NOMO-1 (cell line): ENCODE data around the gene DENND1A.
"Not testable (repeated sequence)": the region's sequence is repeated elsewhere in the genome, so short reads cannot be mapped to it uniquely, and the experiment has no call there.

Experiments
- DNase-seq, 2 experiments: peaks; one replicate each; lab custom pipeline; 2025; ENCODE audit not compliant: unreplicated experiment in 2 of 2; lab: John Stamatoyannopoulos, UW

The DENND1A gene

DNA sequence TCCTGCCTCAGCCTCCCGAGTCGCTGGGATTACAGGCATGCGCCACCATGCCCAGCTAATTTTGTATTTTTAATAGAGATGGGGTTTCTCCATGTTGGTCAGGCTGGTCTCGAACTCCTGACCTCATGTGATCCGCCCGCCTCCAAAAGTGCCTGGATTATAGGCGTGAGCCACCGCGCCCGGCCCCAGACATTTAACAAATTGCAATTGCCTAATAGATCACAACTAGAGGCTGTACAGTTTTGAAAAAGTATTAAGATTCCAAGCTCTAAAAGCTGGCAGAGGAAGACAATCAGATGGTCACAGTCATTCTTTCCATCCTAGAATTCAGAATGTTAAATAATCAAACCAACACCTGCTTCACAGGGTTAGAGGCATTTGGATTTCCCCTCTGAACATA lies 293.1 kb downstream of the DENND1A start:
- DNase-seq: not testable (repeated sequence)

DNA sequence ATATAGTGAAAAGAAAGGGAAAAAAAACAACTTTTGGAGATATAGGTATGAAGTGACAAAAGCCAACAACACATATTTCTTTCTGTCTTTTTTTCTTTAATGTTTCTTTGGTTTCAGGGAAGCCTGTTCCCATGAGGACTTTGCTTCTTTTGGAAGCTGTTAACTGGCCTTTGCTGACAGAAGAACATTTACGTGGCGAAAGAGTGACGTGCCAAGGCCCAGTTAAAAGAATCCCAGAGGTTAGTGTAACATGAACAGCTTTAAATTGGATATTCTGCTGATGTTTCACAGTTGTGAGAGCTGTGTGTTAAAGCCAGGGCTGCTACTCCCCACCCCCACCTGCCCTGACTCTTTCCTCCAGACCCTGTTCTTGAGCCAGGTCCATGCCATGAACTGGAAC lies 298.1 kb downstream of the DENND1A start:
- no peak for DNase-seq

DNA sequence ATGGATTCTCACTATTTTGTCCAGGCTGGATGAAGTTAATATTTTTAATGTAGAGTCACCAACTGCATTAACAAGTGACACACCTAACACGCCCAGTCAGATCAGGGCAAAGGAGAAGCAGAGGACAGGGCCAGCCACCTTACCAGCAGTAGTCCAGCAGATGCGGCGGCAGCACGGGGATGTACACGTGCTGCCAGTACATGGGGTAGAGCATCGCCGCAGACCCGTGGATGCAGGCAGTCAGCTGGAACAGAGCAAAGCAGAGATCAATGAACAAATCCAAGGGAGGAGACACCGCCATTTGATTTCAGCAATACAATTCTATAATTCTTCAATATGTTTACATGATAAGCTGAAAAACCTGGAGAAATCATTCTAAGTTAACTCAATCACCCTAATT lies 299.7 kb downstream of the DENND1A start:
- no peak for DNase-seq

DNA sequence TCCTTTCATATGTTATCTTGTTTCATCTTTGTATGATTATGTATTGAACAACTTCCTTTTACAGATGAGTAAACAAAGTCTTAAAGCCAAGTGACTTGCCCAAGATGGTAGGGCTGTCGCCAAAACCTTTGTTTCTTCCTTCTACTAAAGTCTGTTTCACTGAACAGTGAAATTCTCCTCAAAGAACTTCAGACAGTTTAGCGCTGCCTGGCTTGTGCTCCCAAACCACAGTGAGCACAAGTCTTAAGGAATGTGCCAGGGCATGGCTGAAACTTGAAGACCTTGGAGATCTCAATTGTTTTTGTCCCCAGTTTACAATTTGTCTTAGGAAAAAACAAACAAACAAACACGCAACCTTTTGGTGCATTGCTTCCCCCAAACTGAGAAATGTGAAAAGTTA lies 300.4 kb downstream of the DENND1A start:
- DNase-seq: no peak

DNA sequence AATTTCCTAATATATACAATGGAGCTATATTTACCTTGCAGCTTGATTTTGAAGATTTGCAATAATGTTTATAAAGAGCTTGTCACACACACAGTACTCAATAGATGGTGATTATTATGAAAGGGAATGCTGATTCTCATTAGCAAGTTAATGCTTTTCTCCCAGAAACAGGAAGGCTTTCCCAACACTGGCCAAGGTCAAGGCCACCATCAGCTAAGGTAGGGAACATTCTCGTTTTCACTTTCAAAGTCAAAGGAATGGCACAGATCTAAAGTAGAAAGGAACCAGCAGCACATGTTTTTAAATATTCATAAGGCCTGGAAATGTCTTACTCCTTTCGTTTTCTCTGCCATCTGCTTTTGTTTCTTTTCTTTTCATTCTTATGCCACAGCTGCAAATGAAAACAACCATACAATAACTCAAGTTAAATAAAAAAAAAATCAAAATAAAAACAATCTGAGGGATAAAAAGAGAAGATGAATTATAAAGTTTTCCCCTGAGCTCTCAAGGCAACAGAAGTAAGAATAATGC lies 307.1 kb downstream of the DENND1A start:
- no peak for DNase-seq

DNA sequence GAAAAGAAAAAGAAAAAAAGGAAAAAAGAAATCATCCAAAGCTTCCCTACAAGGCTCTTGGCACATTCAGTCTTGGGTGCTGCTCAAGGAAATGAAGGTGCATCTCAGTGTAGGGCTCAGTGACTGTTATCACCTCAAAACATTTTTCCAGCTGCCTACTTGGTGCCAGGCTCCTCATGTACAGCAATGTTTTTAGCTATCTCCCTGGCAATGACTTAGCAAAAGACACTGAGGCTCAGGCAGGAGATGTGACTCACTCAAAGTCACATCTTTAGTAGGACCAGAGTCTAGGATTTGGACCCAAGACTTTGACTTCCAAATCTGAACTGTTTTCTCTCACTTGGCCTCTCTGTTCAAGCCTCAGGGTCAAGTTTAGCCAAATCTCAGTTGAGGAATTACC lies 309.7 kb downstream of the DENND1A start:
- DNase-seq: no peak

DNA sequence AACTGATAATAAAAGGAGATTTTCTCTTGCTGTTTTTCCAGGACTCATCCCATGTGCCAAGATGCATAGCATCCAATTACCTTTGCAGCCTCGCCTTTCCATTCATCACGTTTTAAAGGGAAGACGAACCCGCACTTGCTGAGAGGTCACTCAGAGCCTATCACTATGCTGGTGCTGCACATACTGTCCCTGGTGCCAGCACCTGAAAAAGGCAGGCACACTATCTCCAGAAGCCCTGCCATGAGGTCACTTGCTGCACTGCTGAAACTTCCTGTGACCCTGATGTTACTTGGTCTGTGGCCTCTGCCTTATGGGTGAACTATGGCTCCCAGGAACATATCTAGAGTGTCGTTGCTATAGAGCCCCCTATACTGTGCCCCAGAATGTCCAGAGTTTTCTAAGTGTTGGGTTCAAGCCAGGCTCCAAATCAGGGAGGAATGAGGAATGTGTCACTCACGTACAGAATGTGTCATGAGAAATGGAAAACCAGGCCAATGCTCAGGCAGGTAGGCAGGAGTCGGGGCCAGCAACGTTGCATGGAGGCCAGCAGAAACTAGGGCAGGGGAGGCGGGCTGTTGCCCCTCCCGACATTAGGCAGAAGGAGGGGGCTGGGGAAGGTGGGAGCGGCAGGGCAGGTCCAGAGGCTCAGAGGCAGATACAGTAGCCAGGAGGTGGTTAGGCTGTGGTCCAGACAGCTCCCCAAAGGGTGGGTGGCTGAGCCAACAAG lies 311.8 kb downstream of the DENND1A start:
- no peak for DNase-seq

DNA sequence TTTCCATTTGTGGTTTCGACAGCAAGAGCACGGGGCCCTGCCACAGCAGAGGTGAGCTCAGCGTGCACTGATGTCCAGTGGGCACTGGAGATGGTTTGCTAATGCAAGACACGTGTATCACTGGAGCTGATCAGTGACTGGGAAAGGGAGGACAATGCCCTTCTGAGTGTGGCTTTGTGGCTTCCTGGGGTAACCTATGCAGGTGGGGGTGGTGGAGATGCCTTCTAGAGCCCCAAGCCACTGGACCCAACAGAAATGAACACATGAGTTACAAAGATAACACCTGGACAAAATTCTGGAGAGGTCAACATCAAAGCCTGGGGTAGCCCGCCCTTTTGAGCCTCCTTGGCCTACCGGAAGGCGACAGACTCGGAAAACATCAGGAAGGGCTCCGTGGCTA lies 312.6 kb downstream of the DENND1A start:
- DNase-seq: no peak

DNA sequence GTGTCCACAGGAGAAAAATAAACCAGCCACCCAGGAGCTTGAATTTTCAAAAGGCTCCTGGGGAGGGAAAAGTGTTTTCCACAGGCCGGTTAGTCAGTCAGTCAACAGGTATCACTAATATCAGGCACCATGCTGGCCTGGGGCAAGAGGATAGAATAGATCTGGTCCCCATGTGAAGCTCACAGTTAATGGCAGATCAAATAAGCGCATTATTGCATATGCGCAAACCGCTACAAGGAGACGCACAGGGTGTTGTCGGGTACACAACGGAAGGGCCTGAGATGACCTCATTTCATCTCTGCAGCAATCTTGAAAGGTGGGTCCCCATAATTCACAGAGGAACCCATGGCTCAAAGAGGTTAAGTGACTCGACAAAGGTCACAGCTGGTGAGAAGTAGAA lies 313.2 kb downstream of the DENND1A start:
- no peak for DNase-seq

DNA sequence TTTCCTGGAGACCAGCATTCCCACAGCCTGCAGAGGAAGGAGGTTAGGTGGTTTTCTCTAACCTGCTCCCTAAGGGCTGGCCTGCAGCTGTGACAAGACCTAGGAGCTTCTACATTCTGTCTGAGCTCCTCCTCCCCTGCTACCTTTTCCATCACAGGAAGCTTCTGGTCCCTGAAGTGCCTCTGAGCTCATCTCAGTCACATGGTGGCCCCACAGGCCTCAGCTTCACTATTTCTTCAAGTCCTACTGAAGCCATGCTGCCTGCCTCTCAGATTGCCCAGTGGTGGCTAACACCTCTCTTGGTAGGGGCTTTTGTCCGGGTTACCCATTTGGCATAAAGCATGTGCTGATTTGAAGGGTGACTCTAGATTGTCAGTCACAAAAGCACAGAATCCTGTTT lies 314.5 kb downstream of the DENND1A start:
- no peak for DNase-seq

DNA sequence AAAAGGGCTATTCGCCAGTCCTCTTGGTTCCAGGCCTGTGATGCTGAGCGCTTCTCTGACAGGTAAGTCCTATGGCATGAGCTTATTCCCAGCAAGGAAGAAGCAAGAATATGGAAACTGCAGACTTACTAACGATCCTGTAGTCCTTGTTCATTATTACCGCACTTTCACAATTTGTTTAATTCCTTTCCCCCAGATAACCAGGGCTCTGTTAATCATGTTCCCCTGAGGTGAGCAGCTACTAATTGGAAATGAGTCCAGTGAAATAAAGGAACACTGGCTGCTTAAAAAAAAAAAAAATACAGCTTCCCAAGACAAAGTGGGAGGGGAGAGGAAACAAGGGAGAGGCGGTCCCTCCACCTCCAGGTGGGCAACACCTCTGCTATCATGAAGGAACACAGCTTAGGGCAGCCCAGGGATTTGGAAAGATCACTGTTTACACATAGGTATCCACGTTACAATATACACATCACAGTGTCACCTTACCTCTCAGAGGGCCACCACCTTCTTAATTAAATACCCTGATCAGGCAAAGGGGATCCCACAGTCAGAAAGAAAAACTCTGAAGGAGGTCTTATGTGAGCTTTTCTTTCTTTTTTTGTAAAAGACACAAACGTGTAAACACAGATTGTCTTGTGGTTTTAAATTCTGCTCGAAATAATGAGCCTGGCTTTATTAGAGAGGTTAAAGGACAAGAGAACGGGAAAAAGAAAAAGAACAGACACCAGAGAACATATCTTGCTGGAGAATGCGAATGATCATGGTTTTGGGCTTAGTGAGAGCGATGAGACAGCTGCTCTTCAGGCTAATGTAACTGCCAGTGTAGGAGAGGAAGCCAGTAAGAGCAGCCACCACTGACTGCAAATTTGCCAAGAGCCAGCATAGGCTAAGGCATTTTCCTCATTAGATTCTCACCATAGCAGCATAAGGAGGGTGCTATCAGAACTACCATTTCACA lies 315.3 kb downstream of the DENND1A start:
- no peak for DNase-seq

DNA sequence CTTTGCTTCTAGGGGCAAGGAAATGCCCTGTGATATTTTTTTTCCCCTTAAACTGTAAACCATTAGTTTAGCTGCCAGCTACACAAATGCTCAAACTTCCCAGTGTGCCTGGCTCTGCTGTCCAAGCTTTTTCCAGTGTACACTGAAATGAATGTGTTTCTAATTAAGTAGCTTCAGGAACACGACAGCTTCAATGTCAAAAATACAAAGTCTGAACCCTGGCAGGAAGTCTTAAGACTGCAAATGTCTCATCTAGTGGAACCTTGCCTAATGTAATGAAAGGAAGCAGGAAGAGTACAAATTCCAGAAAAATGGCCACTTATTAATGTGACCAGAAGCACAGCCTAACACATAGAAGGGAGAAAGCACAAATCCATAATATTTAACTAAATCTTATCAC lies 318.7 kb downstream of the DENND1A start:
- DNase-seq: no peak

DNA sequence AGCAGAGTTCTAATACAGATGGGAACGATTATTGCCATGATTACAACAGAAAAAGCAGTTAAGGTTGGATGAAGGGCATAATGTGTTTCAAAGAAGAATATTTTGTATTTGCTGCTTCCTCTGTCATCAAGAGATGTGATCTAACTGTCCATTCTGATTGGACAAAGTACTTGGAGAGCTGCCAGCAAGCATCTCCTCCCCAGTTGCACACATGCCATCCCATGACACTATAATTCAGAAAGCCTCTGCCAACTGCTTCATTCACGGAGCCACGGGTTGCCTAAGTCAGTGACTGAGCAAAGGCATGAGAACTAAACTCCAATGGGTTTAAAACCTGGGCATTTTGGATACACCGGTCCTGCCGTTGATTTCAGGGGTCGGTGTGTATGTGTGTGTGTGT lies 320.1 kb downstream of the DENND1A start:
- no peak for DNase-seq

DNA sequence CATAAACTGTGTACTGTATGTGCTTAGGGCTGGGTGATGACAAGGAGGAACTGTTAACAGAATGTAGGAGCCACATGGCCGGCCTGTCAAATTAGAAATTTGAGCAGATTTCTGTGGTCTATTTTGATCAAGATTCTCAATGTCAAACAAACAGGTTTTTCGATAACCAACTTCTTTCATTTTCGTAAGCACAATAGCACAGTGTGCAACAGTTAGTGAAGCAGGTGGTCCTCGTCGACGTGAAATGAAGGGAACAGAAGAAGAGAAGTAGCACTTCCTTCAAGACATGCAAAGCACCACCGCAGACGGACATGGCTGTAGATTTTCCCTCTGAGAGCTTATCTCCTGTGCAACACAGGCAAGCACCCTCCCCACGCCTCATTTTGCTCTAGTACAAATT lies 321.8 kb downstream of the DENND1A start:
- no peak for DNase-seq

DNA sequence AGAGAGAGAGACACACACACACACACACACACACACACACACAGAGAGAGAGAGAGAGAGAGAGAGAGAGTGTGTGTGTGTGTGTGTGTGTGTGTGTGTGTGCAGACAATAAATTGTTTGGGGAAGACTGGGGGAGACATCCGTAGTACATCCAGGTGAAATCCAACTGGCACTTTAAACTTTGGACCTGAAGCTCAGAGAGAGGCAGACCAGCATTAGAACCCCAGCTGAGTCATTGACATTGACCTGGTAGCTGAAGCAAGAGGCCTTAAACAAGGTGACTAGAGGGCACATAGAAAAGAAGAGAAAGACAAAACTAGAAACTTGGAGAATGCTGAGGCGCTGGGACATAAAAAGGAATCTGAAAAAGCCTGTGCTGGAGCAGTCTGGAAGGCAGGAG lies 322.4 kb downstream of the DENND1A start:
- no peak for DNase-seq

DNA sequence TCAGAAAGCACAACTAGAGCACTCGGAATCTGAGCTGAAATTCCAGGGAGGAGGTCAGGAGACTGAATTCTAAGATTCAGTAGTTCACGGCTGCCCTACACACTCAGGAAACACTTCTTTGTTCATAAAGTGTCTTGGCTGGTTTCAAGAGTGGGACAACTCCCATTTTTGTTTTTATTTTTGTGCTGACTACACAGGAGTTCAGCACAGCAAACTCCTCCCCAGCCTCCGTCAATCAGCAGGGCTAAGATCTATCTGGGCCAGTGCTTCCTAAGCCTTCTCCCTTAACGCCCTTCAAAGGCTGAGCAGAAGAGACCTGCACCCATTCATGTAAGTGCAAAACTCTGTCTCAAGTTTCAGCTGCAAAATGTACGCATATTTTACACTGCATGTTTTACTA lies 323.8 kb downstream of the DENND1A start:
- no peak for DNase-seq

DNA sequence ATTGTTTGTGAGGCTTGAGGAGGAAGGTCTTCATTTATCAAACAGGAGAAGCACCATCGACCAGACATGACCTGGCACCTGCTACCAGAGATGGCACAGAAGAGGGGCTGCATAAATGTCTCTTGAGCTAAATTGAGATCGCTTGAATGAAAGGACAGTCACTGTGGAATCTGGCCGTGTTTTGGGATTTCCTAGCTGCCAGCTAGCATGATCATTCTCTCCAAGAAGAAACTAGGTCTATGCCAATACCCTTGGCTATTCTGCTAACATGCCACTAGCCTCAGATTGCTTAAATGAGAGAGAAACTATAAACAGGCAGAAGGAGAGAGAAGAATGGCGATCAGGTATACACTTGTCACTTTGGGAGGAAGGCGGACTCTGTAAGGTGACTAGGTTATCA lies 324.6 kb downstream of the DENND1A start:
- no peak for DNase-seq

DNA sequence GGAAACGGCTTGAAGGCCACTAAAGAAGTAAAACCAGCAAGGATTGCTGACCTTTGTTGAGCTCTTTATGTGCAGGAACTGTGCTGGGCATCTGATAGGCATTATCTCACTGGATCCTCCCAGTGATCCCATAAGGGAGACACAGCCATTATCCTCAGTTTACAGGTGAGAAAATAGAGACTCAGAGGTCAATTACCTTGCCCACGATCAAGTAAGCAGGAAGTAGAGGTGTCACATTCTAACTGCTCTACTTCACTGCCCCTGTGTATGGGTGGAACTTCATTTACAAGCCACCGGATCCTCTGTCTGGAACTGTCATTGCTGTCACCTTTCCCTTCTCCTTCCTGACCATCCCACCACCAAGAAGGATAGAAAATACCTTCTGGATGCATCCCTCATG lies 325.1 kb downstream of the DENND1A start:
- DNase-seq: no peak

DNA sequence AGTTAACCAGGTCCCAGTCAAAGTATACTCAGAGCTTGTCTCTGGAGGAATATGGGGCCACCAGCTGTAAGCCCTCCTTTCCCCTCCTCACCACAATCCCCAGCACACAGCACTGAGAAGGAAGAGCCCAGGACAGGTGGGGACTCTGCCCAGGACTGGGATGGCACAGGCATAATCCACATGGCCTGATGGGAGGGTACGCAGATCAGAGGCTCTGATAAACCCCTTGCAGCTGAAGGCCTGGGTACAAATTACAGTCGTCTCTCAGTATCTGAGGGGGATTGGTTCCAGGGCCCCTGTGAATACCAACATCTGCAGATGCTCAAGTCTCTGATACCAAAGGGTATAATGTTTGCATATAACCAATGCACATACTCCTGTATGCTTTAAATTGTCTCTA lies 328.1 kb downstream of the DENND1A start:
- DNase-seq: no peak

DNA sequence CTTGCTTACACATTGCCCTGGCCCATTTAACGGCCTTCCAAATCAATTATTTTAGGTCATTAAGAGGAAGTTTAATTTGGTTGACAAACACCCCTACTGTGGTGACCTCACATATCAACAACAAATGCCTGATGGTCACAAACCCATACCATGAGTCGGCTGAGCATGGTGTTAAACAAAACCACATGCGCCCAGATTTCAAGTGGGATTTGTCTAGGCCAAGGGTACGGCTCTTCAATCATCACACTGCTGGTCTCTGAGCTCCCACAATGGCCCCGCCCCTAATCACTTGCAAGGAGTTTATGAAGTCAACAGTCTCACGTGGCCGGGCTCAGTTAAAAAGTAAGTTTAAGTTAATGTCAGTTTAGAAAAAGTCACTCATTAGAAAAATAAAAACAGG lies 330.1 kb downstream of the DENND1A start:
- DNase-seq: no peak

DNA sequence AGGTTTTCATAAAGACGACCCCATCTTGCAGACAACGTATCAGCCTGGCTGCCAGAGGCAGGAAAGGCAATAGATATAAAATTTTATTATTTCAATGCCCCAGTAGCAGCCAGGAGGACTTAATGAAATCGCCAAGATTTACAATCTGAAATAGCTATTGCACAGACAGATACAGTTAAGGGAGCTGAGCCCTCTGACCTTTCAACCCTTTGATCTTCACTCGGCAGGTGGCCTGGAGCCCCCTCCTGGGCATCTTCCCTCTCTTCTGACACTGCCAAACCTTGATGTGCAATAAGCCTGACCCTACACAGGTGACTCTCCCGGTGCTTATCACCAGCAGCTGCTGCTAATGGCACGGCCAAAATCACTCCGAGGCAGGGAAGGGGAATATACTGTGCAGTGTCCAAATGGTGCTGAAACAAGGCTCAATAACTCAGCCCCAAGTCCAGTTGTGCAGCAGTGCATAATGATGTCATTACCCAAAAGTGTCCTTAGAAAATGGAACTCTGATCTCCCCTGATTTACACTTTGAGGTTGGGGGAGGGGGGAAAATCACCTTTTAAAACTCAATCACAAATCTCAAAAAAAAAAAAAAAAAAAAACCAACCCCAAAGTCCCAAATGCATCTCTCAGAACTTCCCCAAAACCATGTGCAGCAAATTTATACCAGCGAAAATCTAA lies 331.9 kb downstream of the DENND1A start:
- DNase-seq: no peak
